Mucosa of descending colon (tissue), 3 donors: ENCODE measurements around the gene STXBP6. TPM values are rescaled to one million over a fixed set of nuclear protein-coding genes. Genes with fewer than 3 reads are reported as not detected.

Experiments used
- ATAC-seq: fragments of 200-7000 bp; cut with Tn5 transposase; one replicate; pipeline ENCODE4 v1.9.1; 2020; ENCODE audit warnings: mild to moderate bottlenecking, moderate library complexity
- DNase-seq, 3 donors: peaks; one replicate each; pipeline ENCODE4 v3.0.0-alpha.2; 2020
- H3K36me3 ChIP-seq: fragments of 200-600 bp; one replicate; pipeline ENCODE4 v1.8.0; 2021; ENCODE audit warnings: low read depth, mild to moderate bottlenecking
- H3K4me1 ChIP-seq: fragments of 200-600 bp; one replicate; pipeline ENCODE4 v1.8.0; 2021; ENCODE audit warnings: low read depth, mild to moderate bottlenecking
- H3K4me3 ChIP-seq: fragments of 200-600 bp; one replicate; pipeline ENCODE4 v1.8.0; 2021; ENCODE audit warnings: mild to moderate bottlenecking
- H3K9me3 ChIP-seq: fragments of 200-600 bp; one replicate; pipeline ENCODE4 v1.8.0; 2021; ENCODE audit warnings: mild to moderate bottlenecking
- CTCF ChIP-seq: fragments of 200-600 bp; IDR thresholded peaks from one replicate; pipeline ENCODE4 v1.8.0; 2022; ENCODE audit warnings: antibody characterized with exemption, mild to moderate bottlenecking
- intact Hi-C, 2 donors: fragments of 100-400 bp; cut with DNase I in 1 of 2; cut with micrococcal nuclease in 1 of 2; formaldehyde crosslinking; loops; one replicate each; pipeline versions ENCODE4 v1.11.0 to v1.11.1; 2022; cut with DNase I, micrococcal nuclease
- total RNA-seq, 3 donors: library from RNA; stranded (reverse); fragmentation: NEBNext Ultra II Directional in 2 of 3; extraction: Animal tissue kit (Norgen Biotek cat#: 25700) in 2 of 3; gene quantifications; one replicate each; pipeline versions ENCODE4 v1.2.1 to v1.2.4, GENCODE V29; 2021 to 2023
- donor health status: DM: no; HTN: no; CAD: no; lungs with moderate emphysema.
- donor health status: DM: no; HTN: no; CAD: no.
- donor health status: DM: no; HTN: yes; CAD: no.

STXBP6 gene
- total RNA-seq, 3 donors from 2014 or later: 10.9 to 25.9 (median 19.8) TPM

- intact Hi-C loops: no loop called here
- TF ChIP-seq CTCF: no peak
- Histone ChIP-seq H3K4me3 (no peak overlapping the region), H3K9me3 (no peaks in the 10 kb centered on the region), H3K36me3 (no peaks in the 10 kb centered on the region), H3K4me1 (peaks cover under 1% of the 10 kb centered on the region)
- ATAC-seq (no peak), DNase-seq (no peak)
These were observed 128.0 kb downstream of the STXBP6 start for GRCh38 chr14:24921903-24922302.

- DNase-seq (no peak), ATAC-seq (peak; percentile 24)
- Histone ChIP-seq H3K4me1 (peaks cover 7% of the 10 kb centered on the region), H3K4me3 (no peak overlapping the region), H3K9me3 (no peaks in the 10 kb centered on the region), H3K36me3 (no peaks in the 10 kb centered on the region)
- no peak for TF ChIP-seq CTCF
- intact Hi-C loops: no loop called here
These were observed 129.5 kb downstream of the STXBP6 start for GRCh38 chr14:24920265-24921075.

- no peaks in the 10 kb centered on the region for H3K9me3 ChIP-seq
- H3K4me1 ChIP-seq: peaks cover 7% of the 10 kb centered on the region
- no peak for ATAC-seq
- TF ChIP-seq CTCF: no peak
- intact Hi-C loops: no loop called here
- DNase-seq: no peak
- no peaks in the 10 kb centered on the region for H3K36me3 ChIP-seq
- H3K4me3 ChIP-seq: no peak overlapping the region
These were observed 131.1 kb downstream of the STXBP6 start for GRCh38 chr14:24918822-24919221.

- Histone ChIP-seq H3K4me1 (peaks cover 11% of the 10 kb centered on the region), H3K9me3 (no peaks in the 10 kb centered on the region), H3K36me3 (no peaks in the 10 kb centered on the region), H3K4me3 (no peak overlapping the region)
- no peak for TF ChIP-seq CTCF
- DNase-seq (no peak), ATAC-seq (peak; percentile 29)
- intact Hi-C loops: no loop called here
These were observed 133.9 kb downstream of the STXBP6 start for GRCh38 chr14:24915958-24916595.

- H3K36me3 ChIP-seq: no peaks in the 10 kb centered on the region
- H3K9me3 ChIP-seq: no peaks in the 10 kb centered on the region
- no peak for TF ChIP-seq CTCF
- ATAC-seq (no peak), DNase-seq (no peak)
- H3K4me1 ChIP-seq: peaks cover 11% of the 10 kb centered on the region
- H3K4me3 ChIP-seq: no peak overlapping the region
- intact Hi-C loops: no loop called here
These were observed 134.5 kb downstream of the STXBP6 start for GRCh38 chr14:24915403-24915921.
